GM19328 (cell line): ENCODE results near the gene PLIN4.
"Not testable (repeated sequence)": the region's sequence is repeated elsewhere in the genome, so short reads cannot be mapped to it uniquely, and the experiment has no call there.

Experiments
- ATAC-seq: cut with Tn5 transposase; IDR thresholded peaks from one replicate; pipeline ENCODE4 v1.9.1; 2021; ENCODE audit warnings: mild to moderate bottlenecking, moderate library complexity; ENCODE audit not compliant: unreplicated experiment

Gene PLIN4

DNA sequence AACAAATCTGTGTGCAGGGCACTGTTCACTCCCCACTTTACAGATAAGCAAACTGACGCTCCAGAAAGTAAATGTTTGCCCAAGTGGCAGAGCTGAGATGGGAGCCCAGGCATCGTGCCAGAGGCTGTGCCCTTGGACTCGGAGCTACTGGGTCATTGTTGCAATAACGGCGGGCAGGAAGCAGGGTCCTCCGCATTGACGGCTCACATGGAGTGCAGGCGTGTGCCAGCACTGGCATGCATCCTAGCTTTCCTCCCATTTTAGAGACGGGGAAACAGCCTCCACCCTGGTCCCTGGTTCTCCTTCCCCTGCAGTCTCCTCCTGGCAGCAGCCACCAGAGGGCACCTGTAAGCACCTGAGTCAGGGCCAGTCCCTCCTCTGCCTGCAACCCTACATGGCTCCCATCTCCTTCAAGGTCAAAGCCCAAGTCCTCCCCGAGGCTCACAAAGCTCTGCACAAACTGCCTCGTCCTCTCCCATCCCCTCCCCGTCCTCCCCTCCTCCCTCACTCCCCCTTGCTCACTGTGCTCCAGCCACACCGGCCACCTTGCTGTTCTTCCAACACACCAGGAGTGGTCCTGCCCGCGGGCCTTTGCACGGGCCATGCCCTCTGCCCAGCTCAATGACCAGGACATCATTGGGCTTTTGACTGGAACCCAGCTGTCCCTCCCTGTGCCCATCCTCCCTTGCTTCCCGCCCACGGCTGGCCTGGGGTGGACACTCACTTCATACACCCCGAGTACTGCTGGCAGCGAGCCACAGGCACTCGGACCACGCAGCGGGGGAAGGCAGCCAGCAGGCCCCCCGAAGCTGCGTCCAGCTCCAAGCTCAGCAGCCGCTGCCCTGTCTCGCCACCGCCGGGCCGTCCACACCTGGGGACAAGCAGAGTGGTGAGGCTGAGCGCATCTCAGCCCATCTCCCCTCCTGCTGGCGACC, 29.3 kb upstream of the PLIN4 start:
- ATAC-seq: no peak

GRCh38 chr19:4543842-4544647, 25.8 kb upstream of the PLIN4 start:
- ATAC-seq: no peak

- ATAC-seq: no peak
Observed at GRCh38 chr19:4542896-4543841, 24.9 kb upstream of the PLIN4 start.

DNA sequence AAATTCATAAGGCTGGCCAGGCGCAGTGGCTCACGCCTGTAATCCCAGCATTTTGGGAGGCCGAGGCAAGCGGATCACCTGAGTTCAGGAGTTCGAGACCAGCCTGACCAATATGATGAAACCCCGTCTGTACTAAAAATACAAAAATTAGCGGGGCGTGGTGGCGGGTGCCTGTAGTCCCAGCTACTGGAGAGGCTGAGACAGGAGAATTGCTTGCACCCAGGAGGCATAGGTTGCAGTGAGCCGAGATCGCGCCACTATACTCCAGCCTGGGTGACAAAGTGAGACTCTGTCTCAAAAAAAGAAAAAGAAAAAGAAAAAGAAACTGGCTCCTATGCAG, 23.5 kb upstream of the PLIN4 start:
- not testable (repeated sequence) for ATAC-seq

- no peak for ATAC-seq
Observed at GRCh38 chr19:4541114-4541805, 23.0 kb upstream of the PLIN4 start.

DNA sequence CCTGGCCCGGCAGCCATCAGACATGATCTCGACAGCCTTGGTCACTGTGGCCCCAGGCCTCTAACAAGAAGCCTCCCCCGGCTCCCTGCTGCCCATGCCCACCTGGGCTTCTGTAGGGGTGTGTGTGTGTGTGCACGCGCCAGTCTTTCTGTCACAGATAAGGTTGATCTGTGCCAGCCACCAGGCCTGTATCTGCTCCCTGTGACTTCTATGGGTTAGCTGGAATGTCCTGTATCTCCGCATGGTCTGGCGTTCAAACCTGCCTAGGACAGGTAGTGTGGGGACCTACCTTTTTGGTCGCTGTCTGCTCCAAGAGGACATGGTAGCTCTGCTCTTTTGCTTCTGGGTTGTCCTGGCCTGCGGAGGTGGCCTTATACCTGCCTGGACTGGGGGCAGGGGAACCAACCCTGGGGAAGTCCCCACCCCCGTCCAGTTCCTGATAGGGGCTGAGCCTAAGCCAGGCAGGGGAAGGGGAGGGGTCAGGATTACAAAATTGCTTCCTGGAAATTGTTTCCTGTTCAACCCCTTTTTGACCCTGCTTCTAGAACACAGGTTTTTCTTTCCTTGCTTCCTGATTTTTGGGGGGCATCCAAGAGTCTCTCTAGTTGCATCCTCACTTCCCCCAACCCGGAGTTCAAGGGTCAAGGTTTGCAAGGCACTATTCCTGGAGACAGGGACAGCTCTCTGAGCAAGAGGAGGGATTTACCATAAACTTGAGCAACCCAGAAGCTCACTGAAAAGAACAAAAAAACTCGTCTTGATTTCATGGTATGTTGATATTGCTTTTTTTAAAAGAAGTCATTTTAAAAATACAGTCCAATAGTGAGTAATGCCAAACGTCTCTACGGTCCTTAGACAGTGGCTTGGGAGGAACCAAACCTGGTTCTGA, 21.7 kb upstream of the PLIN4 start, which contains the start of gene LRG1:
Gene LRG1, minus strand, starts transcription at position 344 of the 889 bp plus-strand sequence. Its CDS starts 23 bp downstream, at position 321.
- ATAC-seq: no peak

GRCh38 chr19:4539169-4539692, 20.9 kb upstream of the PLIN4 start:
- ATAC-seq: no peak

DNA sequence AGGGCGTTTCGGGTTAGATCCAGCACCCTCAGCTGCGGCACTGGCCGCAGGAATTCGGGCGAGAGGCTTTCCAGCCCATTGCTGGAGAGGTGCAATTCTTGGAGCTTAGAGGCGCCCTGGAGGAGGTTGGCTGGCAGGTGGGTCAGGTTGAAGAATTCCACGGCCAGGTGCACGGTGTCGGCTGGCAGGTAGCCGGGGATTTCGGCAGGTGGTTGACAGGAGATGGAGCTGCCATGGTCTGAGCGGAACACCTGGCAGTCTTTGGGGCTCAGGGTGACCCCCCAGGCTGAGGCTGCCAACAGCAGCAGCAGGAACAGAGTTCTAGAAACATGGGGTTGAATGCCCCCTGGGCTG, 20.3 kb upstream of the PLIN4 start:
- no peak for ATAC-seq

GRCh38 chr19:4537953-4538600, 19.8 kb upstream of the PLIN4 start:
- no peak for ATAC-seq

DNA sequence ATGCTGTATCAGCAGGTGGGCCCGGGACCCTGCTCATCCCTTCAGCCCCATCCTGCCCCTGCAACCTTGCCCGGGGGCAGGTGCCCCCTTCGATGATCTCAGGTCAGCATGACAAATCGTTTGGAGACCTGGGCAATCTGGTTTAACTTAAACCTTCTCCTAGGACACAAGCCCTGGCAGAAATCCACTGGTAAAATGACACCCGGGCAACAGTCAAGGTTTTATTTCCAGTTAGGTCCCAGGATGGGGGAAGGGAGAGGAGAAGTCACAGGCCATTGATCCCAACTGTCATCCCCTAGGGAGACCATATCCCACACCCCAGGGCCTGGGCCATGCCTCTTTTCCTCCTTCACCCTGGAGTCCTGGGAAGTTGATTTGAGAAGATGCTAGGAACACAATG, 18.5 kb upstream of the PLIN4 start:
- ATAC-seq: no peak

DNA sequence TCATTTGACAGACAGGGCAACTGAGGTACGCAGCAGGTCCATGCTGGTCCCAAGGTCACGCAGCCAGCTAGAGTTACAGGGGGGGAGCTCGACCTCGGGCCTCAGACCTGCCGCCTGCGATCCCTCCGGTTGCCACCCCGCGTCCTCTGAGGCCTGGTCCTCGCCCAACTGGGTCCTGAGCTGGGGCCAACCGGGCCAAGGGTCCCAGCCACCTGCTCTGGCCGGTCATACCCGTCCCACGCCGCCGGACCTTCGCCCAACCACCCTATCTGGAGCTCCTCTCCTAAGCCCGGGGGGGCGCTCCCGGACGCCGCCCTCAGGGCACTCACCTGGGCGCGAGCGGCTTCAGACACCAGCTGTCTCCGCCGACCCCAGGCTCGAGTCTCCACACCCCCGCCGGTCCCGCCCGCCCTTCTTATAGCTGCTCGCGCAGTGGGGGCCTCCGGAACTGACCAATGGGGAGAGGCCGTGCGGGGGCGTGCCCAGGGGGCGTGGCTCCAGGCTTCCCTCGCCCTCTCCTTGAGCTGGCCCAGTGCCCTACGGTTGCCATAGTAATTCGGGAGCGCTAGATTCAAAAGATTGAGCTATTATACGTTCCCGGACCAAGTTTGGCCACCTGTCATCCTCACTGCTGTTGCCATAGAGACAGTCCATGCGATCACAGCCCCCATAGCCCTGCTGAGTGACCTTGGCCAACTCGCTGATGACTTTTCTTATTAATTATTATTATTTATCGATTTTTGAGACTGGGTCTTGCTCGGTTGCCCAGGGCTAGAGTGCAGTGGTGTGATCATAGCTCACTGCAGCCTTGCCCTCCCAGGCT, 16.8 kb upstream of the PLIN4 start, which contains the start of gene PLIN5:
Gene PLIN5, minus strand, starts transcription at position 389 of the 823 bp plus-strand sequence. CDS start 1,150 bp downstream, outside the sequence.
- no peak for ATAC-seq

DNA sequence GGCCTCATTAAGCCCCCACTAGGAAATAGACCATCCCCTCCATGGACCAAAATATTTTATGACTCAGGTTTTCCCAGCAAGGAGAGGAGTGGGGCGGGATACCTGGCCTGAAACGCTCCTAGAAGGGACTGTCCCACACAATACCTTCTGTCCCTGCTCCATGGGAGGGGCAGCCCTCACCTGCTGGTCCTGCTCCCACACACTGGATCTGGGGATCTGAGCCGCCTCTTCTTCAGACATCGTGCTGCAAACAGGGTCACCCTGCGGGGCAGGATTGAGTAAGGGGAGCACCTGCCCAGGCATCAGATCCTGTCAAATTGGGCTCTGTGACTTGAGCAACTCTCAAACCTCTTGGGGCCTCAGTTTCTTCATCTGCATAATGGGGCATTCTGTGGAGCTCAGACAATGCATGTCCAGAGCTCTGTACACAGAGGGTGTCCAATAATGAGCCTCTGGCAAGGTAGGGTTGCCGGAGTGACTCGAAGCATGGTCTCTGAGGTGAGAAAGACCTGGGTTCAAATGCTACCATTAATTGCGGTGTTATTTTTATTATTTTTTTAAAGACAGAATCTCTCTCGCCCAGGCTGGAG, 15.6 kb upstream of the PLIN4 start:
- ATAC-seq: no peak

DNA sequence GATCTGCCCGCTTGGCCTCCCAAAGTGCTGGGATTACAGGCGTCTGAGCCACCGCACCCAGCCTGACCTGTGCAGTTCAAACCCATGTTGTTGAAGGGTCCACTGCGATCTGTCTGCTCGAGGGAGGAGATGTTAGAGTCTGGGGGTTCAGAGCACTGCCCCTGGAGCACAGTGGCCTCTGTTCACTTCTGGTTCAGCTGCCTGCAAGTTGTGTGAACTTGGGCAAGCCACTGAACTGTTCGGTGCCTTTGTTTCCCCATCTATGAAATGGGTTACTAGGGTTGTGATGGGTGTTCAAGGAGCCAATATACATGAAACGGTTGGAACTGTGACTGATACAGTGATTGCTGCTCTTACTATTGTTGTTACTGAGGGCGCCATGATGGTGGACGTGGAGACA, 15.0 kb upstream of the PLIN4 start:
- no peak for ATAC-seq

DNA sequence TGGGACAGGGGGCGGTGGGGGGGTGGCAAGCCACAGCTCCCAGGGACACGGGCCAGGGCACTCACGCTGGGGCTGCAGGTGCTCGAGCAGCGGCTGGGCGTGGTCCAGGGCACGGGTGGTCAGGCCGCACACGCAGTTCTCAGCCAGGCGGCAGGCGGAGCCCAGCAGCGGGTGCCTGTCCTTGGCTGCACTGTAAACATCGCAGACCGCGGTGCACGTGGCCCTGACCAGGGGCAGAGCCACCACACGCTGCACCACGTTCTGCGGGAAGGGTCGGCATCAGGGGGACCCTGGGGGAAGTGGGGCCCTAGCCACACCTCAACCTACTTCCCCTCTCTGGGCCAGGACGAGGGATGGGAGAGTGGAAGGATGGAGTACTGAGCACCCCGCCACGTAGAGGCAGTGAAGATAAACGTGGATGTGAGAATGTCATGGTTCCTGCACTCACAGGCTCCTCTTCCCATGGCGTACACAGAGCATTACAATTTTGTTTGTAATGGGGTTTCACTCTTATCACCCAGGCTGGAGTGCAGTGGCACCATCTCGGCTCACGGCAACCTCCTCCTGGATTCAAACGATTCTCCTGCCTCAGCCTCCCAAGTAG, 13.4 kb upstream of the PLIN4 start:
- no peak for ATAC-seq

DNA sequence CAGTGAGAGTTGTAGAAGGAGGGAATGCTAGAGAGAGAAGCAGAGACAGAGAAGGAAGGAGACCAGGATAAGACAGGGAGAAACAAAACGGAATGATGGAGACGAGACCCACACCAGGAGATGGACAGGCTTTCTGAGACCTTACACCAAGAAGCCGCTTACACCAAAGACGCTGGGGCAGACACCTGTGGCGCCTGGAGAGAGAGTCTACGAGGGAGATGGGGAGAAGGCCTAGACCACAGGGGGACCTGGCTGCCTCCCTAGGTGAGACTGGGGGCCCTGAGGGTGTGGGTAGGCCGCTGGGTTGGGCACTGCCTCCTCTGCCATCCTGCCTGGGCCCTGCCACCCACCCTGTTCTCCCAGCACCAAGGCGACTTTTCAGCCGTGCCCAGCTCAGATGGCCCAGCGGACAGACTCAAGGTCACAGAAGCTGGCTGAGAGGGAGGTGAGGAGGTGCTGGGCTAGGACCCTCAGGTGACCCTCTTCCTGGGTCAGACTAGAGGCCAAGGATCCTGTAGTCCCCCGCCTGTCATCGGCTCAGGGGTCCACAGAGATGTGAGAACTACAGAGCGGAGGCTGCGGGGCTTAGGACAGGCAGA, 11.7 kb upstream of the PLIN4 start:
- no peak for ATAC-seq

DNA sequence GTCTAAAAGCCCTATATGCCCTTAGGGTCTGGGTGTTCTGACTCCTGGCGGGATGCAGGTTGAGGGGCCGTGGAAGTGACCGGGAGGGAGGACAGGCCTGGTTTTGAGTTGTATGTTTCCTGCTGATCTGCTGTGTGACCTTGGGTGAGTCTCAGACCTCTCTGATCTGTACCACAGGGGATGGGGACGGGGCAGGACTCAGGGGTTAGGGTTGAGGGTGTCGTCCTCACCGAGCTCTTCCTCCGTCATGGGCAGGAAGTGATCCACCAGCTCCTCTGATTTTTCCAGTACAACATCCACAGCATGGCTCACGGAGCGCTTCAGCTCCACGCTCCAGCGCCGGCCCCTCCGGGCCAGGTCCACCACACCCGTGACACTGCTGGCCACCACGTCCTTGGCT, 10.6 kb upstream of the PLIN4 start:
- ATAC-seq: no peak
